Hematopoietic multipotent progenitor cell (in vitro differentiated cells): Measurements from ENCODE around the gene SMAD2. TPM values are rescaled to one million over a fixed set of nuclear protein-coding genes. Genes with fewer than 3 reads are reported as not detected.
A peak's percentile ranks its signal among the peaks of the same experiment; 100 is the strongest.

Experiments used
- DNase-seq, 3 donors: peaks; one replicate each; pipeline ENCODE4 v3.0.0-alpha.2; 2011 to 2015; ENCODE audit warnings: low read depth in 2 of 3, low spot score in 2 of 3
- total RNA-seq: library from RNA; depleted of rRNA; stranded (reverse); fragments of >200 nt; gene quantifications from one replicate; pipeline ENCODE4 v1.2.3, GENCODE V29; 2012

The SMAD2 gene
- total RNA-seq, 1 donor: 13.5 TPM

DNA sequence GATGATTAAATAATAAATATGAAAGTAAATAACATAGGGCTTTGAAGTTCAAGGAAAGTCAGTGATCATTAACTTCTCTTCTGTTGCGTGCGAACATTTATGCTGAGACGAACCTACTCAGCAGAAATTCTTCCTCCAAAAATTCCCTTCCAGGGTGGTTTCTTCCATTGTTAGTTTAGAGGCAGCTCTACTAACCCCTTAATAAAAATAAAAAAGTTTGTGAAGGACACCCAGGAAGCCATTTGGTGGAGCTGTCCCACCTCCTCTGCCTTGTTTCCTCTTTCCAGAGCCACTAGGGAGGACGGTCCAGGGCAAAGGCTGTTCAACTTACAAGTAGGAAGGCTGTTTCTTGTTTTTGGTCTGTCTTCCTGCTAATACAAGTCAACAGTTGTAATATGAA is 2.1 kb upstream of the SMAD2 start:
- DNase-seq: no peak

GRCh38 chr18:47932190-47932589 is 1.7 kb upstream of the SMAD2 start:
- no peak for DNase-seq

GRCh38 chr18:47931718-47932103 is 1.3 kb upstream of the SMAD2 start:
- peak in 2 of 3 donors; percentile 53 to 69 for DNase-seq

DNA sequence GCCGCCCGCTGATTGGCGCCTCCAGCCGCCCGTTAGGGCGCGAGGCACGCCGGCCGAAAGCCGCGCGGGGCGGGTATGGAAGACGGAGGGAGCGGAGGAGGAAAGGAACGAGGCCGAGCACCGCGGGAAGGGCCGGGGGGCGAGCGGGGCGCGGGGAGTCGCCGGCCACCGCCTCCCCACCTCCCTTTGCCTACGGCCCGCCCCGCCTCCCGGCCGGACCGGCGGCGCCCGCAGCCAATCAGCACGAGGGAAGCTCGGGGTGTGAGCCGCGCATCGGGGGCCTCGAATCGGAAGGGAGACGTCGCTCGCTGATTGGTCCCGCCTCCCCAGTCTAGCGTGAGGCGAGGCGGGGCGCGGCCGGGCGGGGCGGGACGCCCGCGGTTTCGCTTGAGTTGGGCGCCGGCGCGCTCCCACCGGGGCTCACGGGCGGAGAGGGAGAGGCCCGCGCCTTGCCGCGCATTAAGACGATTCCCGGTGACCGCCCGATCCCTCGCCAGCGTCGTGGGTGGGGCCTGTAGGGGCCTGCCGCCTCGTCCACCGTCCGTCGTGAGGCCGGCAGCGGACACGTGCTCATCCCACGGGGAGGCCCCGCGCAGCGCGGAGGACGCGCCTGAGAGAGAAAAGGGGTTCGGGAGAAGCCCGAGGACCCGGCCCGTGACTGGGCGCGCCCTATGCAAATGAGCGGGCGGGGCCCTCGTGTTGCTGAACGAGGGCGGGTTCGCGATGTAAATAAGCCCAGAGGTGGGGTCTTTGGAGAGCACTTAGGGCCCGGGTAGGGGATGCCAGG is 665 bp upstream of the SMAD2 start:
- peak; percentile 84 to 97 (median 97) for DNase-seq

GRCh38 chr18:47929681-47930198 is 719 bp downstream of the SMAD2 start:
- DNase-seq: peak in 1 of 3 donors; percentile 5

DNA sequence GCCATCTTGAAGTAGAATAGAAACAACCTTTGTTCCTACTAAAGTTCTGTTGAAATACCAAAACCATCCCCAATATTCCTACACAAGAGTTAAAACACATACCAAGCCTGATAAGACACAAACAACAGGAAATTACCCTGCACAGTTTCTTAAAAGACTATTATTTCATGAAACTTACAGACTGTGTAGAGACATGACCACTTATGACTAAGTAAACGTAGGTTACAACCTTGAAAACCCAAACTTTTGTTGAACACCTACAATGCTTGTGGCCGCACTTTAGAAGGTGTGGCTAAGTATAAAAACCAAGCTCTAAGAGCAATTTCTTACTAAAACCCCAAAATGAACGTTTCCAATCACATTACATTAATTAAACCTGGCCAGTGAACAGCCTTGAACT is 2.0 kb downstream of the SMAD2 start:
- no peak for DNase-seq

DNA sequence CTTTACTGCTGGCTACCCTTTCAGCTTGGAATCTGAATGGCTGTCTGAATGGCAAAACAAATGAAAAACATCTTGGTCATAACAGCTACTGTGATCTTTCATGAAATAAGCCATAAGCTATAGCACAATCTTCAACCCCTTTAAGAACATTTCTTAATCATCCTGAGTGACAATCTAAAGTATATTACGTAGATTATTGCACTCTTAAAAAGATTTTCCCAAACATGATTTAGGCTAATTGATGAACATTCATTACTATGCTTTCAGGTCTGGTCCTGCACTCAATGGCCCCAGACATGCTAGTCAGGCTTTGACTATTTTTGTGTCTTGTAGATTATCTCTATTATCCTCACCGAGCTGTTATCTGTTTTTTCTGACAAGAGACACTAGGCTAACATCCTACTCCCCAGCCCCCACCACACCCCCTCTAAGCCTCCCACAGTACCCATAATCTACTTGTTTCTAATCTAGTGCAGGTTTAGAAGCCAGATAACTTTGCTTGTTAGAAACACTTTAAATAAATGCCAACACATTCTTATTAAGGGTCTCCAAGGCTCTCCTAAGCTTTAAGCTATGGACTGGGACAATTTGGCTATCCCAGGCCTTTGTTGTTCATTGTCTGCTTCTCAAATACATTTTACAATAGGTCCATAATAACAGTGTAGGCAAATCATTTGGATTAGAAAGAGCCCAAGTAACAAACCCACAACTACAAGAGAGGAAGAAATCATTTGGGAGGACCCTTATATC is 4.2 kb downstream of the SMAD2 start:
- no peak for DNase-seq

- no peak for DNase-seq
These were observed 10.5 kb downstream of the SMAD2 start for GRCh38 chr18:47919916-47920315.

DNA sequence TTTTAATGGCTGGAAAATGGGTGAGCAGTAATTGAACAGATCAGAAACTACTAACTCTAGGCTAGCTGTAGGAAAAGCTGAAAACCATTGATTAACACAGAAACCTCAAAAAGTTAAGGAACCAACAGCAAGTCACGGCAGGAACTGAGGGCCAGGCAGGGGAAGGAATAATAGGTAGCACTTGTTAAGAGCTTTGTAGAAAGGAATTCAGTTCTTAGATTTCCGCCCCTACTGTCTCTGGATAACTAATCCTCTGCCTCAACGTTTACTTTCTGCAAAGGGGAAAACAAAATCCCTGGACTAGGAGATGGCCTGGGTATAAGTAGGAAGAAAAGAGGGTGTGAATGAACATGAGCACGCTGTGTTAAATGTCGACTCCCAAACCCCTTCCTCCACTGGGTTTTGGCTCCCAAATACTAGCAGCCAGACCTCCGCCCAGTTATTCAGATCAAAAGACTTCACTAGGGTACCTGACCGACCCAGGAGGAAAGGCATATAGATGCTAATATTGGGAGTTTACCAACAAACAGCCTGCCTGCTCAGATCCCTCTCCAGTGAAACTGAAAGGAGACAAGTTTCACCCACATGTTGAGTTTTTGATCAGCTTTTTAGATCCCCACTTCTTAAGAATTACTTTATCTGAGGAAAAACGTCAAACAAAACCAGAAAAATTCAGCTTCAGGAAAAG is 12.4 kb downstream of the SMAD2 start:
- DNase-seq: no peak

GRCh38 chr18:47915930-47916329 is 14.5 kb downstream of the SMAD2 start:
- no peak for DNase-seq

DNA sequence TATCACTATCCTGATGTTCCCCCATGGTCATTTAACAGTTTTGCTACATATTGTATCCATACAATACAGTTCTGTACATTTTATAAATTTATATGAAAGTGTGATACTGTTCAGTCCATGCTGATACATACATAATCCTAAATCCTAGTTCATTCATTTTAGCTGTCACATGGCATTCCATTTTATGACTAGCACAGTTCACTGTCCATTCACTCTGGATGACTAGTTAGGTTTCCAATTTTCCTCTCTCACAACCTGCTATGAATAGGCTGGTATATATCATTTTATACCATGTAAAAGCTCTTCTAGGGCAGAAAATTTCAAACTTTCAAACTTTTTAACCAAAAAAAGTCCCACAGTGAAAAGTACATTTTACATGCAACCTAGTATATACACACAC is 15.2 kb downstream of the SMAD2 start:
- DNase-seq: no peak

GRCh38 chr18:47912794-47913585 is 17.5 kb downstream of the SMAD2 start:
- no peak for DNase-seq

- DNase-seq: no peak
These were observed 18.1 kb downstream of the SMAD2 start for GRCh38 chr18:47912343-47912742.

DNA sequence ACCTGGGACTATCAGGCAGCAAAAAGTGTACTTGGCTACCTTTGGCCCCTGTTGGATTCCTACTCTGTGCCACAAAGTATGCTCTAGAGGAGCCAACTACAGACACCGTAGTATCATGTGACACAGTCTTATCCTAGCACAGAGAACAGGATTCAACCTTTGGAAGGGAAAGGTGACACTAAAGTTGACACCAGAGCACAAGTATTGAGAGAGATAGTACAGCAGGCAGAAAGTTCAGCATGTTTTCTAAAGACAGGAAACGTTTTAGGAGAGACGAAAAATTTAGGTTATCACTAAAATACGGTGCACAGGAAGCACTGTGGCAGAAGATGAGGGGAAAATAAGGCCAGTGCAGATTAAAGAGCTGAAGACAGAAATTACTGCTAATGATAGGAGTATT is 18.6 kb downstream of the SMAD2 start:
- DNase-seq: no peak

DNA sequence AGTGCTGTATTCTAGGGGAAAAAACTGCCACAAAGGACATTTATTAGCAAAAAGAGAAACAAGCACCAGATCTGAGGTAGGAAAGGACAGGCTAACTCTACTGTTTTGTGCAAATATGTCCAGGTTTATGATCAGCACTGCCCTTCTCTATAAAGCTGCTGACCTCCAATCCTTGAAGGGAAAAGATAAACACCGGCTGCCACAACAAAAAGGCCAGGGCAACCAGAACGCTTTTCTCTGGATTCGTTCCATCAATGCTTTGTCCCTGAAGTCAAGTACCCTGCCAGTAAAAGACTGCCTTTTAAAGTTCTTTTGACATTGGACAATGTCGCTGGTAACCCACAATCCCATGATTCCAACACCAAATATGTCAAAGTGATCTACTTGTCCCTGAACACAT is 21.0 kb downstream of the SMAD2 start:
- no peak for DNase-seq

DNA sequence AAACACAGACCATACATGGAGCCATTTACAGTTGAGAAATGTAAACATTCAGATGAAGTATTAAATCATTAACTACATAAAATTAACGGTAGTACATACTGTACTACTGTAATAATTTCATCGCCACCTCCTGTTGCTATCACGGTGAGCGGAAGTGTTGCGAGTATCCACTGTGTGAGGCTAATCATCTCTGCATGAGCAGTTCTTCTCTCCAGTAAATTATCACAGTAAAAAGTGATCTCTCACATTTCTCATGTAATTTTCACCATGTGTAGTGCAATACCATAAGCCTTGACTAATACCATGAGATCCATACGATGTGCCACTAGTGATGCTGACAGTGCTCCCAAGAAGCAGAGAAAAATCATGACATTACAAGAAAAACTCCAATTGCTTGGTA is 21.9 kb downstream of the SMAD2 start:
- no peak for DNase-seq

- DNase-seq: no peak
These were observed 24.1 kb downstream of the SMAD2 start for GRCh38 chr18:47906408-47906807.

DNA sequence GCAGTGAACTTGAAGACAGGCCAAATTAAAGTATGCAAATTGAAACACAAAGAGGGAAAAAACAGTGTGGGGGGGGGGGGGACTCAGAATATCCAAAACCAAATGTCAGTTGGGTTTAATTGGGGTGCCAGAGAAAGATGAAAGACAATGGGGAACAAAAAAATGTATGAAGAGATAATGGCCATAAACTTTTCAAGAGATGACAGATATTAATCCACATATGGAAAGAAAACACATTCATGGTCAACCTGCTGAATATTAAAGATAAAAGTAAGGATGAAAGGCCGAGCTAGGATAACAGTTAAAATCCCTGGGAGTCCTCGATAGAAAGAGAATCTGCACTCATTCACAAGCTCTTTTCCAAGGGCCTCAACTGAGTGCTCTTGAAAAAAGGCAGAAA is 26.6 kb downstream of the SMAD2 start:
- DNase-seq: no peak

GRCh38 chr18:47901624-47902362 is 28.7 kb downstream of the SMAD2 start:
- DNase-seq: peak in 2 of 3 donors; percentile 5 to 11
